Neural progenitor cell (in vitro differentiated cells): ENCODE results near the gene GLTP.

Source experiments
- CTCF ChIP-seq: fragments of 200-600 bp; sonication (generic); IDR thresholded peaks from 2 replicates; pipeline ENCODE4 v1.5.1; 2017; ENCODE audit warnings: antibody characterized with exemption, mild to moderate bottlenecking
- EZH2 ChIP-seq: fragments of 200-600 bp; sonication (generic); IDR thresholded peaks from 2 replicates; pipeline ENCODE4 v1.6.1; 2017; ENCODE audit warnings: antibody characterized with exemption, mild to moderate bottlenecking, moderate library complexity

GRCh38 chr12:109878247-109878625 is 2.1 kb downstream of the GLTP start:
- TF ChIP-seq CTCF (no peak), EZH2 (no peak)
